Inferior parietal cortex (tissue), 1 donor: ENCODE measurements around the gene CACUL1.
A peak's percentile ranks its signal among the peaks of the same experiment; 100 is the strongest.

Source experiments
- DNase-seq: peaks from one replicate; pipeline ENCODE4 v3.0.0-alpha.2; 2016; ENCODE audit errors: extremely low spot score

CACUL1 gene

DNA sequence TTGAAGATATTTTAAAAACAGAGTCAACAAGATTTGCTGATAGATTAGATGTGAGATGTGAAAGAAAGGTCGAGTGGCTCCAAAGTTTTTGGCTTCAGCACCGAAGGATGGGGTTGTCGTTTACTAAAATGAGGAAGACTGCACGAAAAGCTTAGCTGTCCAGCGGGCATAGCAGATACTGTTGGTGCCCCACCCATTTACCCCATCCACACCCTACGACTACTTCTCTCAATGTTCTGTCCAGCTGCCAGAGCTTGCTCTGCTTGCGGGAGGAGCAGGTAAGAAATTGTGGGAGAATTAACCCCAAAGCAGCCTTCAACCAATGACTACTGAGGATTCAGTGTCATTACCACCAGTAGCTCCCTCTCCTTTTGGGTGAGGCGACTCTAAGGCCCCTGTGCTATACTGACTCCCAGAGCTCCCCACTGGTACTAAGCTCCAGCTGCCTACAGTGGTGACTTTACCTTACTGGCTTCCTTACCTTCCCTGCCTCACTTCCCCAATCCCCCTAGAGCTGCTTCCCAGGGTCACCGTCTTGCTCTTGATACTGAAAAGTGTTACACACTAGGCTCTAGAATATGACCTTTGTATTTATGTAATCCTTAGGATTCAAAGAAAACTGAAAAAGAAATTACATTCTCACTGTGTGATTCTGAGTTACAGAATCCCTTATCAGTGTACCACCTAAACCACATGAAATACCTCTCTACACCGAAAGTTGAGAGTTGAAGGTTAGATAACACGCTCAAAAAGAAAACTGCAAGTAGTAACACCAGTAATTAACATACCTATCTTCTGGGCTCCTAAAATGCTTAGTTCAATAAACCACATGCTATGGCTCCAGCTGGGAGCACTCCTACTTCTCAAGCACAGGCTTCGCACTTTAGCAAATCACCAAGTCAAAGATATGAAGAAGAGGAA is 22.3 kb downstream of the CACUL1 start:
- no peak for DNase-seq

DNA sequence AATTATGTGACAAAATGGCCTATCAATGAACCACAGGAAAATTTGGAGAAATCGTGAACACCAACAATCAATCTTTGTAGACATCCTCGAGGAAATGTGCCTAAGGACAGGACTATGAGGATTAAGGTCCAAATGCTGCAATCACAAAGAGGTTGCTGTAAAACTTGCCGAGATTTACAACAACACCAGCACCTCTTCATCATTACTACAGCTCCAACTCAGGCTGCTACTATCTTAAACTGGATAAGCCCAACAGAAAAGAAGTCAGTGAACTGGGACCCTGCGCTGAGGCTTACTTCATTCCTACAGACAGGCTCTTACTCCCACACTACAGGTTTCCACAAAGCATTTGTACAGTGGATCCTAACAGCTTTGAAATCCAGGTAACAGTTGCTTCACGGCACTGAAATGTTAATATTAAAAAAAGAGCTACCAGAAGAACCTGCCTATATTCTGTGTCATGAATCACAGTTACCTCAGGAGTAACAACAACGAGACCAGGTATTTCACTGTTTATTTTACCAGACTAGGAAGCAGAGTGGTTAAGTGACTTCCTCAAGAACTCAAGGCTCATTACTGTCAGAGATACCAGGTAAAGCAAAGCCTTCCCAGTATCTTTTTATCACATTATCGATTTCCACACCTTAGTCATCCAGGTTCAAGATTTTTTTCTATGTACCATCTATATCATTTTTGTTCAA is 23.9 kb downstream of the CACUL1 start:
- DNase-seq = no peak

DNA sequence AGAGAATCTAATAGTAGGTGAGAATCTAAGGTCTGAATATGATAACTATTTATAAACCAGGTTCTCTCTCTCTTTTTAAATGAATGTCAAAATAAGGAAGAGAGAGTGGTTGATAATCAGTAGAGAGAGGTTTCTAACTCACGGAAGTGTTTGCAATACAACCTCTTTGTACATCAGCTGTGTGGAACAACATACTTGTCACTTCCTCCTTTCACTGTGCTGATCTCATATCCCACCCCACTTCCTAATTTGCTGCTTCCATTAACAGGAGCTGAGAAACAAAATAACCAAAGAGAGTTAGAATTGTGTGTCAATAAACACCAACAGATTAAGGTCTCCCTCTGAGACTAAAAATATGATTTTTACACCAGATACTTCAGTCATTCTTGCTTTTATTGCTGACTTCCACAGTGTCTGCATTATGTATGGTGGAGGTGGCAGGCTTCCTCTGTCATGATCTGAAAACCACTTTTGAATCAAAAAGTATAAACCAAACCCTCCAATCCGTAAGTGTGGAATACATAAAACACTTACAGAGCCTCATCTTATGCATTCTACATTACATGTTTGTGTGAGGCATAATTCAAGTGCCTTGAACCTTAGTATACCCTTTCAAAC is 25.0 kb downstream of the CACUL1 start:
- DNase-seq = no peak

DNA sequence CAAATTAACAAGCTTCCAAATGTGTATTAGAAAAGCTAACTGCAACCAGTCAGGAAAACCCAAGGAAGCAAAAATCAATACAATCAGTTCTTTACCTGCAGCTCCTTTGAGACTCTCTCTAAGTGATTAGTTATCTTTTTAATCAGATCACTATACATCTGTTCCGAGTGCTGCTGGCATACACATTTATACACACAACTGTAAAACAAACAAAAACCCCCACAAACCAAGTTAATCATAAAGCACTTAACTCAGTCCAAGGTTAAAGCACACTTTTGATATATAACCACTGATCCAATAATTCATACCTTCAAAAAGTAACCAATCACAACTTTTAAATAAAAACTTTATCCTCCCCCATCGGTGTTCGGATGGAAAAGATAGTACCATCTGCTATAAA is 25.6 kb downstream of the CACUL1 start:
- no peak for DNase-seq

DNA sequence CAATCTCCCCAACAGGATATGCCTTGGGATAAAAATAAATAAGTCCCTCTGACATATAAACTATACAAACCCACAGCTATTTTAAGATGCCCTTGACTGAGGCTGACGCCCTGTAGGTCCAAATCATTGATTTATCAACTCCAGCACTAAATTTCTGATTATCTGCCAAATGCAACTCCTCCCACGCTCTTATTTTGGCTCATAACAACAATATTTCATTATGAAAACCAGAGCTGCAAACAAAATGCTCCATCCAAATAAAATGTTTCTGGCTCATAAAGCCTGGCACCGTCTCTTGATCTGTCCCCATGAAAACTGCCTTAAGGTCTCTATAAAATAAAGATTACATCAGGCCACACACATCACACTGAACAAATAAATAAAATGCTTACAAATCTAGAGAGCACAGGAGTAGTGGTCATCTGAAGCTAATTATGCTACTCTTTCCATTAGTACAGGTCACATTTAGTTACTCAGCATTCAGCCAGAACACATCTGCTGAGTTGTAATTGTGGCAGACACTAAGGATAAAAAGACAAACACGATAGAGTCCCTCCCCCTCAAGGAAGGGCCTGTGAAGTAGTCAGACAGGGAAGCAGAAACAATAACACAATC is 28.8 kb downstream of the CACUL1 start:
- DNase-seq = no peak

DNA sequence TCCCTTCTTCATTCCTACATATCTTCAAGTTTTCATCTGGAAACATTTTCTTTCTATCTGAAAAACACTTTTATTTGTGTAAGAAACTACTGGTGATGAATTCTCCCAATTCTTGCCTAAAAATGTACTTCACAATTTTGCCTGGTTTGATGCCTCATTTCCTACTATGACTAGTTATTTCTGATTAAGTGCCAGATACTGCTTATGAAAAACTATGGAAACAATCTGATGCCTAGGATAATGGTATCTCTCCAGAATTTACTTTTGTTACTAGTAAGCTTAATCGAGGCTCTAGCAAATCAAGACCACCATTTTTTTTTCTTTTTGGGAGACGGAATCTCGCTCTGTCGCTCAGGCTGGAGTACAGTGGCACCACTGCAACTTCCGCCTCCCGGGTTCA is 31.3 kb downstream of the CACUL1 start:
- DNase-seq = no peak

DNA sequence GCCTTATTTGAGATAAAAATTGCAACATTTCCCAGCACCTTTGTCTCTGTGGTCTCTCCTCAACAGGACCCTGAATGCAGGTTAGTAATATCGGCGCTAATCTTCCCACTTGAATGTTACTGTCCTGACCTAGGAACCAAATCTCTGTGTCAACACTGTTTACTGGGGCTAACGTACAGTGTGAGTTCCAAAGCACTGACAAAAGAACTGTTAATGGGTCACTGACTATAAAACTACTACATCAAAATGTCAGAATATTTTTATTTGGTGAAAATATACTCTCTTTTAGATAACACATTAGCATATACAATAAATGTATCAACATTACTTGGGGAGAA is 33.3 kb downstream of the CACUL1 start:
- no peak for DNase-seq

DNA sequence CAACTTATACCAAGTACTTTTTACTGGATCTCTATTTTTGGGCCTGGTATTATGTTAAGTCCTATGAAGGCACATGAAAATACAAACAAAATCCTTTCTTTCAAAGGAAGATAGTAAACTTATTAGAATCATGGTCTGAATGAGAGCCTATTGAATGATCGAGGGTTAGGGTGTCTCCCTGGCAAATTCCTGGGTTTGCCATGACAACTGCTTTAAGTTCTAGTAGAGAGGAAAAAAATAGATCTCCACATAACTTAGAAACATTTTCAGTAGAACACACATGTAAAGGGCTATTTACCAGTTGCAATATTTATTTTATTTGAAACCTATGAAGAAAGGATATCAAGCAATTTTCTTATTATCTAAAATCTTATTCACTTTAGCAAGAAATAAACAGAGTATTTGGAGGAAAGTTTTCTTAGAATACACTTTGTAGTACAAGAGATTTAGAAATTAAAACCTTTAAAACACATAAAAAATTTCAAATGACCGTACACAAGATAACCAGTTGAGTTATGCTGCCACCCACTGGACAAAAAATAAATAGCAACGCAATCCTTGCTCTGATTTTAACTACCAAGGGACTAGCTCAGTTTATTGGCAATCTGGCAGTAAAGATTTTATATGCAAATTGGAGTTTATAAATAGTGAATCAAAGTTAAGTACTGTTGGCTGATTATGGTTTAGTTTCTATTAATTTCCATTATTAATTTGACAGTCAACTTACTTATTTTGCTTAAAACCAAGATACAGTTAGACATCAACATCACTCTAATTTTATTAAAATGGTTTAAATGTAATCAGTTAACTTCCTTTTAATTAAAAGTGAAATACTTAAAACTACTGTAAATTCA is 33.9 kb downstream of the CACUL1 start:
- DNase-seq = peak; percentile 92

DNA sequence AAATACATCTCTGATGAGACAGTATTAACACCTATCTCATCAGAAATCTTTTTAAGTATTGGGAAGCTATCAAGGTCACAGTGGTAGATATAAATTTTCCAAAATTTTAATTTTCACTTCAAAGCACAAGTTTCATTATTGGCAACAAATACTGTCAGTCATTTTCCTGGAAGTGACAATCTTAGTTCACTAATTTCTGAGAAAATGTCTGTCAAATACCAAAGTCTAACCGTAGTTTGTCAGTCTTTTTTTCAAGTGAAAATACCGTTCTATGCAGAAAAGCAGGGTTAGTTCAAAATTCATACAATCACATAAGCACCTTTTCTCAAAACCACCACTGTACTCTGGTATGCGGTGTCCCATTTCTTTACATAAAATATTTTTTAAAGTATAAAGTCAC is 40.4 kb downstream of the CACUL1 start:
- no peak for DNase-seq

DNA sequence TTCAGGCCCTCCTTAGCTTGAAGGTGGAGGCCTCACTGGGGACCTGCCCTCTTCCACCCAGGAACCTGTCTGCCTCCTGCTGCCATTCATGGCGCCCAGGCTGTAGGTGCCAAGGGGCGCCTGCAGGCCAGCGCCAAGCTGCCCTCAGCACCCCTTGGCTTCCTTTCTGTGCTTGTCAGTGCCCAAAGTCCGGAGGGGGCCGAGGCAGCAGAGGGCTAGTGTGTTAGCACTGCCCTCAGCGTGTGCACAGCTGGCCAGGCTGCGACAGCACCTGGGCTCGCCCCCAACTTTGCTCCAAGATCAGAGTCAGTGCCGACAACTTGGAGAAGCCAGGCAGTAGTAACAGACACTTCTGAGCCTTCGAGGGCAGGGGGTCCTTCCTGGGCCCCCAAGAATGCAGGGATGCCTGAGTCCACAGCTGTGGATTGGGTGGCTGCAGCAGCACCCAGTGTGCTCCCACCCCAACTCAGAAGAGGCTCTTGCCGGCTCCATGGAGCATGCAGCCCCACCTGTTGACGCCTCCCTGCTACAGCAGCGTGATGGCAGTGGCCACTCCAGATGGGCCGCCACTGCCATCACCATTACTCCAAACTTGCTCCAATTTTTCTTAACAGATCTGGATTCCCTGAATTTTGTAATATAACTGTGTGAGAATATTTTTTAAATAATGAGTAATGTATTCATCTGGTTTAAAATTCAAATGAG is 41.7 kb downstream of the CACUL1 start:
- no peak for DNase-seq

DNA sequence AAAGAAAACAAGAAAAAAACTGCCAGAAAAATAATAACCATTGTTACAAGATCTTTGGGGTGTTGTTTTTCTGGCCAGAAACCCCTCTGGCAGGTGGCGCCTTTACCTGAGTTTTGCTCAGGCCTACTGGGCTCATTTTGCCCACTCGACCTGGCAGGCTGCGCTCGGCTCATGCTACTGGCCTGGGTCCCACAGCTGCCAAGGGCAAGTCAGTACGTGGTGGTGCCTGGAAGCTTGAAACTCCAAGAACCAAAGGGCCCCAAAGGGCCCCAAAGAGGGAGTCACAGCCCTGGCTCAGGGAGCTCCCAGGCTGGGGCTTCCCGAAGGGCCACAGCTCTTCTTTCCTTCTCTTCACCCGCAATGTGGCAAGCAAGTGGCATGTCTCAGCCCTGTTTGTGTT is 42.7 kb downstream of the CACUL1 start:
- no peak for DNase-seq

DNA sequence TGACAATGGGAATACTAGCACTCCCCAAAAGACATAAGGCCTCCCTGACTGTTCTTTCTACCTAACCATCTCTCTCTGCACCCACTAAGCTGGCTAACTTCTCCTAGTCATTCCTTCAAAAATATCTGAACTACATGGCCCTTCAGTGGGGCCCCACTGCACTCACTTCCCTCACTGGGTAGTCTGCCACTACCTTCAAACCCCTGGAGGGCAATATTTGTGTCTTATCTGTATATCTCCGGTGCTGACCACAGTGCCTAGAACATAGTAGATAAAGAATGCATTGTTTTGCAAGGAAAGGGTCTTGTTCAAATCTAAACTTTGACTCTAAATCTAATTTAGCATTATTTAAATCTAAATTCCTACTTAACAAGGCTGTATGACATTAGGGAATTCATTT is 44.3 kb downstream of the CACUL1 start:
- no peak for DNase-seq

DNA sequence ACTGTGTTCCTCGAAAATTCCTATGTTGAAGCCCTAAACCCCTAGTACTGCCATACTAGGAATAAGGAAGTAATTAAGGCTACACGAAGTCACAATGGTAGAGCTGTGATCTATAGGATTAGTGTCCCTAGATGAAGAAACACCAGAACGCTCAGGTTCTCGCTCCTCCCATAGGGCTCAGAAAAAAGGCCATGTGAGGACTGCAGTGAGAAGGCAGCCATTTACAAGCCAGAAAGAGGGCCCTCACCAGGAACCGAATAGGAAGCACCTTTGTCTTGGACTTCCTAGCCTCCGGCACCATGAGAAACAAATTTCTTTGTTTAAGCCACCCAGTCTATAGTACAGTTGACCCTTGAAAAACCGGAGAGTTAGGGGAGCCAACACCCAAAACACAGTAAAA is 46.2 kb downstream of the CACUL1 start:
- DNase-seq = no peak

DNA sequence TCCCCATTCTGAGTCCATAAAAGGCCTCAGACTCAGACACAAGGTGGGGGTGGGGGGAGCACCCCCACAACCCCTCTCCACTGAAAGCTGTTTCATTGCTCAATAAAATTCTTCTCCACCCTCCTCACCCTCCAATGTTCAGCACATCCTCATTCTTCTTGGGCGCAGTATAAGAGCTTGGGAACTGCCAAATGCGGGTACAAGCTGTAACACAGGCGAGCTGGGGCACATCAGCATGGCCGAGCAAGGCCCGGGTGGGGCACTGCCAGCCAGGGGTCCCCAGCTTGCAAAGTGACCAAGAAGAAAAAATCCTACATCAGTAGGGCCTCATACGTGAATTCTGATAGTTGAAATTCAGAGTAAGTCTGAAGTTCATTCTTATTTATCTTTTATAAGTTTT is 50.1 kb downstream of the CACUL1 start:
- no peak for DNase-seq

DNA sequence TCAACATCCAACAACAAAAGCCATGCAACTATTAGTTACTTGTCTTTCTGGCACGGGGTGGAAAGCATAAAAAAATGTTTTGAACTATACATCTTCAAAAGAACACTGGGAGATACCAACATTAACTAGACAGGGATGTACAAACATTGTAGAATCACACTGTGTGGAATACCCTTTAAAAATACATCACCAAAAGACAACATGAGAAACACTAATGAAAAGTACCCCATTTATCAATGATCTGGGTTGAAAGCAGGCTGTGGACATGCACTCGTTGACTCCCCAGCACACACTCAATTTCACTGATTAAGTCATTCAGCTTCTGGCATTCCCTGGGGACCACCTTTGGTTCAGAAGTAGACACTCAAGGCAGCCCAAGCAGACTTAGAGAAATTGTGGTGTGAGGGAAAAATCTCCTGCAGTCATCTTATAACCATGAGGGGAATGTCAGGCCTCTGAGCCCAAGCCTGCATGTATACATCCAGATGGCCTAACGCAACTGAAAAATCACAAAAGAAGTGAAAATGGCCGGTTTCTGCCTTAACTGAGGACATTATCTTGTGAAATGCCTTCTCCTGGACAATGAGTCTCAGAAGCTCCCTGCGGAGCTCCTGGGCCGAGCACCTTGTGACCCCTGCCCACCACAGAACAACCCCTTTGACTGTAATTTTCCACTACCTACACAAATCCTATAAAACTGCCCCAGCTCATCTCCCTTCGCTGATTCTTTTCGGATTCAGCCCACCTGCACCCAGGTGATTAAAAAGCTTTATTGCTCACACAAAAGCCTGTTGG is 53.0 kb downstream of the CACUL1 start:
- no peak for DNase-seq

DNA sequence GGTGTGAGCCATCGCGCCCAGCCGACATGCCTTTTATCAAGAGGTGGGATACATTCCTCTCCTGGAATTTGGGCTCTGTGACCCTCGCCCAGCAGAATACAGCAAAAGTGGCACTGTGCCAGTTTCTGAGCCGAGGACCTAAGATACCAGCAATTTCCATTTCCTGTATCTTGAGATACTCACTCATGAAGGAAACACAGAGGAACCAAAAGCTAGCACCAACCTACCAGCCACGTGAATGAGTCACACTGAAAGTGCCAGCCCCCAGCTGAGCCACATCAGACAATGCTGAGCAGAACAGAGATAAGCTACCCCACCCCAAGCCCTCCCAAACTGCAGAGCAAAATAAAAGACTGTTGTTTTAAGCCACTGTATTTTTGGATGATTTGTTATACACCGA is 56.3 kb downstream of the CACUL1 start:
- no peak for DNase-seq

DNA sequence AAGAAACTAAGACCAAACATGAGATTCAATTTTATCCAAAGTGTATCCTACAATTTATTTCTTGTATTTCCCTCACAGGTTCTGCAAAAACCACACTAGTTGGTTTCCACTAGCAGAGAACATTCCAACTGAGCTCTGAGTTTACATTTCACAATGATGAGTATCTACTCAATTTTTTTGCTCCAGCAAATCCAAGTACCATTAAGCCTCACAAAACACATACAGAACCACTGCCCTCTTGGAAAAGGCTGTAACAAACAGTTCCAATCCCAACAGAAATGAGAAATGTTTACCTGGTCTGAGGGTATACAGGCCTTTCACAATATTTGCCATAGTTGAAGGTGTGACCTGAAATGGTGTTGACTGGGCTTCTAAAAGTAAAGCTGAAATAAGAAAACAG is 59.9 kb downstream of the CACUL1 start:
- DNase-seq = no peak

DNA sequence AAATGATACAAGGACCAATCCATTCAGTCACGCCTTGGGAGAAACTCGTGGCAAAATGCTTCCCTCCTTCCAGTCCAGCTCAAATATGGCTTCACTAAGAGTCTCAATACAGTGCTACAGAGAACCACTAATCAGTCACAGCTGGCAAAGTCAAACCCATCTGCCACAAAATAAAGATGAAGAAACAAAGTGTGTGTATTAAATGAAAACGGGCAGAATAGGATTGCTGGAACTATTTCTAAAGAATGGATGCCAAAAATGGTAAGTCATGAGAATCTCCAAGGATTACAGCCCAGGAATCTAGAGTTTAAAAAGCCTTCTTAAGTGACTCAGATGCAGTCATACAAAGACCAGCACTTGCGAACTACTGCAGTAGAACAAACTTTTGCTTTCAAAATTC is 61.9 kb downstream of the CACUL1 start:
- DNase-seq = no peak

DNA sequence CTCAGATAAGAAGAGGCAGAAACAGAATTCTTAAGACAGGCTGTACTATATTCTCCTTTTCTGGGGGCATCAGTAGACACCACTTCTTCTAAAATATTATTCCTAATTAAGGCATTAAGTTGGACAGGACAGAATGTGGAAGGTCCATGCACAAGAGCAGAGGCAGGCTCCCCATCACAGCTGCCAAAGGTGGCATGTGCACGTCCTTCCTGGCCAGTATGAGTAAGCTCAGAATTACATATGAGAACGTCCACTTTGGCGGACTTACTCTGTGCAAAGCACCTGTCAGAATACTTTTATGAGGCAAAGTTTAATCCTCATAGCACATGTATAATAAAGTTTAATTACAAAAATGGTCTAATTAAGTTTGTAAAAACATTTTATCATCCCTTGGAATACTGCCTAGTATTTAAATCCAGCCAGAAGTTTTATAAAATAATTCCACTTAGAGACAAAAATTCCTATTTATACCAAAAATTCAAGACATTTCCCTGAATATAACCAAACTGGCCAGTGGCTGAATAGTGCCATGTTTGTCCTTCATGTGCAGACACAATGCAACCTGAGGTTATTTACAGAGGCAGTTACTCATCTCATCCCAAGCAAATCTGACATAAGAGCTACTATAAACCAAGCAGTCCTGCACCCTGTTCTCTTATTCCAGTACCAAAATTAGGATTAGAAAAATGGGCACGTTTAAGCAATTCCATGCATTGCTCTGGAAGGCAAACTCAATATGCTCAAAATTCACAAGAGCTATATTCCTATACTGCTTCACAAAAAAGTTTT is 65.5 kb downstream of the CACUL1 start:
- no peak for DNase-seq
